ENCODE results near the gene PRPF19.

DNA sequence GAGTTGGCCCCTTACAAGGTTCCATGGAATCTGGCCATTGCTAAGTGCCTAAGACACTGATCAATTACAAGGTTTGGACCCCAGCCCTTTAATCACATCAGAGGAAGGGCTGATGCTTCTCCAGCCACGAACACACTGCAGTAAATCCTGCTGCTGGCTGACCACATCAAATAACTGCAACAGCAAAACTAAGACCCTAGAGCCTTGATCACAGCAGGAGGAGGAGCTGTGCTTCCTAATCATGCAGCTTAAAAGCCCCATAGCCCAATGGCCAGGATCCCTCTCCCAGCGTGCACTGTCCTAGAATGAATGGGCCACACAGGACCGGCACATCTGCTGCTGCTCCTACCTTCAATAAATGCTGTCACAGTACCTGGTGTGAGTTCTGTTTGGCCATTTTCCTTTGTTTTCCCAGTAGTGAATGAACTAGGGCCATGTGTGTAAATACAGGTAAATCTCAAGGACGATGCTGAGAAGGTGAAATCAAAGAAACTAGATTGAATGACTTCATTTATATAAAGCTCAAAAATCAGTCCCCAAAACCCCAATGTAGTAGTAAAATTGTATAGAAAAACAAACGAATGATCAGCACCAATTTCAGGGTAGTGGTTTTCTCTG is 26.3 kb downstream of the PRPF19 start:
- TF ChIP-seq, protein P1, sequence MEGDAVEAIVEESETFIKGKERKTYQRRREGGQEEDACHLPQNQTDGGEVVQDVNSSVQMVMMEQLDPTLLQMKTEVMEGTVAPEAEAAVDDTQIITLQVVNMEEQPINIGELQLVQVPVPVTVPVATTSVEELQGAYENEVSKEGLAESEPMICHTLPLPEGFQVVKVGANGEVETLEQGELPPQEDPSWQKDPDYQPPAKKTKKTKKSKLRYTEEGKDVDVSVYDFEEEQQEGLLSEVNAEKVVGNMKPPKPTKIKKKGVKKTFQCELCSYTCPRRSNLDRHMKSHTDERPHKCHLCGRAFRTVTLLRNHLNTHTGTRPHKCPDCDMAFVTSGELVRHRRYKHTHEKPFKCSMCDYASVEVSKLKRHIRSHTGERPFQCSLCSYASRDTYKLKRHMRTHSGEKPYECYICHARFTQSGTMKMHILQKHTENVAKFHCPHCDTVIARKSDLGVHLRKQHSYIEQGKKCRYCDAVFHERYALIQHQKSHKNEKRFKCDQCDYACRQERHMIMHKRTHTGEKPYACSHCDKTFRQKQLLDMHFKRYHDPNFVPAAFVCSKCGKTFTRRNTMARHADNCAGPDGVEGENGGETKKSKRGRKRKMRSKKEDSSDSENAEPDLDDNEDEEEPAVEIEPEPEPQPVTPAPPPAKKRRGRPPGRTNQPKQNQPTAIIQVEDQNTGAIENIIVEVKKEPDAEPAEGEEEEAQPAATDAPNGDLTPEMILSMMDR (optimal IDR thresholded peaks at IDR 0.05 in 1 of 3, IDR thresholded peaks at IDR 0.05 in 1 of 3, conservative IDR thresholded peaks at IDR 0.05 in 1 of 3; ENCODE audit: extremely low read depth in 1 of 3, insufficient read depth in 2 of 3, low read length in 3 of 3), result no peak
- no peak for TF ChIP-seq EZH2 (IDR thresholded peaks at IDR 0.05; ENCODE audit: low read length)
